MM.1S (cell line): ENCODE results near the gene LGALS8.
A peak's percentile ranks its signal among the peaks of the same experiment; 100 is the strongest.

Experiments
- DNase-seq: peaks from one replicate; pipeline ENCODE4 v3.0.0-alpha.2; 2015
- H2AFZ ChIP-seq: fragments of 300-600 bp; sonication (generic); 2 replicates; pipeline ENCODE4 v1.6.0; 2016; ENCODE audit warnings: antibody characterized with exemption, low read length
- H3F3A ChIP-seq: fragments of 300-600 bp; sonication (generic); 2 replicates; pipeline ENCODE4 v1.6.1; 2016; ENCODE audit warnings: mild to moderate bottlenecking, antibody characterized with exemption, low read length, moderate library complexity, mixed read lengths; ENCODE audit not compliant: insufficient read depth
- H3K27ac ChIP-seq: fragments of 300-600 bp; sonication (generic); 2 replicates; pipeline ENCODE4 v1.5.1; 2016; ENCODE audit warnings: mild to moderate bottlenecking, low read length
- H3K27me3 ChIP-seq: fragments of 300-600 bp; sonication (generic); replicated peaks from 2 replicates; pipeline ENCODE4 v1.6.0; 2016; ENCODE audit warnings: low read length; ENCODE audit not compliant: insufficient read depth
- H3K36me3 ChIP-seq: fragments of 300-600 bp; sonication (generic); replicated peaks from 2 replicates; pipeline ENCODE4 v1.6.1; 2016; ENCODE audit warnings: mild to moderate bottlenecking, low read length, mixed read lengths; ENCODE audit not compliant: insufficient read depth
- H3K4me1 ChIP-seq: fragments of 300-600 bp; sonication (generic); 2 replicates; pipeline ENCODE4 v1.6.1; 2016; ENCODE audit warnings: low read length, mixed read lengths
- H3K4me2 ChIP-seq: fragments of 300-600 bp; sonication (generic); 2 replicates; pipeline ENCODE4 v1.6.0; 2016; ENCODE audit warnings: low read depth, low read length
- H3K4me3 ChIP-seq: fragments of 300-600 bp; sonication (generic); 2 replicates; pipeline ENCODE4 v1.5.1; 2016; ENCODE audit warnings: low read length, mixed read lengths
- H3K79me2 ChIP-seq: fragments of 300-600 bp; sonication (generic); 2 replicates; pipeline ENCODE4 v1.6.1; 2016; ENCODE audit warnings: mixed run types, low read length, mixed read lengths
- H3K9ac ChIP-seq: fragments of 300-600 bp; sonication (generic); 2 replicates; pipeline ENCODE4 v1.6.1; 2016; ENCODE audit warnings: low read length, mixed read lengths
- H3K9me2 ChIP-seq: fragments of 300-600 bp; sonication (generic); replicated peaks from 2 replicates; pipeline ENCODE4 v1.6.1; 2016; ENCODE audit warnings: mild to moderate bottlenecking, low read length, mixed read lengths; ENCODE audit not compliant: insufficient read depth
- H3K9me3 ChIP-seq: fragments of 300-600 bp; sonication (generic); replicated peaks from 2 replicates; pipeline ENCODE4 v1.6.1; 2016; ENCODE audit warnings: mild to moderate bottlenecking, low read length, mixed read lengths; ENCODE audit not compliant: insufficient read depth
- H4K20me1 ChIP-seq: fragments of 300-600 bp; sonication (generic); 2 replicates; pipeline ENCODE4 v1.6.1; 2016; ENCODE audit warnings: mild to moderate bottlenecking, low read length, moderate library complexity, mixed read lengths; ENCODE audit not compliant: insufficient read depth
- EZH2 ChIP-seq: fragments of 300-600 bp; sonication (generic); optimal IDR thresholded peaks from 2 replicates; pipeline ENCODE3; 2017; ENCODE audit warnings: low read depth, mild to moderate bottlenecking, antibody characterized with exemption, low read length, mixed read lengths
- EZH2phosphoT487 ChIP-seq: fragments of 300-600 bp; sonication (generic); IDR thresholded peaks from 2 replicates; pipeline ENCODE4 v1.6.1; 2018; ENCODE audit warnings: antibody characterized with exemption, low read length
- TF ChIP-seq, protein P1 (sequence below): fragments of 300-600 bp; sonication (generic); IDR thresholded peaks from 2 replicates; pipeline ENCODE4 v1.5.1; 2016; ENCODE audit warnings: antibody characterized with exemption, low read length, mixed read lengths

Gene LGALS8

DNA sequence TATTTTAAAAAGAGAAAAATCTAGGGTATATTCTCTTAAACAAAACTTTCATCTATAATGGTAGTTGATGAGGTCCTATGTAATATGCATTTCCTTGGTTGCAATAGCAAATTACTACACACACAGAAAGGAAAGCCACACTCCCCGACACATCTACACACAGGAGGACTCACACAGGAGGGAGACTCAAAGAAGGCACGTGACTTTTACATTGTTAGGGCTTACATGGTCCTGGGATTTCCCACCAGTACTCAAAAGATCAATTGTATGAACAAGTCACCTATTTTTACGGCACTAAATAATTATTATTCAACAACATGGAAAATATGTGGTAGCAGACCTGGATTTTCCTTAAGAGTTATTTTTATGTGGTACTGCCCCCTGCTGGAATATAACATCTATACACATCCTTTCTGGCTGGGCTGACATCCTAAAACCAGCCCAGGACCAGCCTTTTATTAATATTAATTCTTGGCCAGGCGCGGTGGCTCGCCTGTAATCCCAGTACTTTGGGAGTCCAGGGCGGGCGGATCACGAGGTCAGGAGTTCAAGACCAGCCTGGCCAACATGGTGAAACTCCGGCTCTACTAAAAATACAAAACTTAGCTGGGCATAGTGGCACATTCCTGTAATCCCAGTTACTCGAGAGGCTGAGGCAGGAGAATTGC, 33.9 kb upstream of the LGALS8 start:
- no peaks in the 10 kb centered on the region for H3K9me2 ChIP-seq
- no peak overlapping the region for H2AFZ ChIP-seq
- peak; percentile 51 for DNase-seq
- no peaks in the 10 kb centered on the region for H3K36me3 ChIP-seq
- H3K27me3 ChIP-seq = 0 out of 2 replicates have a peak, but pooled peaks cover 9% of the 10 kb centered on the region
- no peak overlapping the region for H3K27ac ChIP-seq
- no peaks in the 10 kb centered on the region for H3F3A ChIP-seq
- H3K9me3 ChIP-seq = no peaks in the 10 kb centered on the region
- no peaks in the 10 kb centered on the region for H3K4me1 ChIP-seq
- H3K9ac ChIP-seq = no peak overlapping the region
- no peak for TF ChIP-seq EZH2
- TF ChIP-seq, protein P1, sequence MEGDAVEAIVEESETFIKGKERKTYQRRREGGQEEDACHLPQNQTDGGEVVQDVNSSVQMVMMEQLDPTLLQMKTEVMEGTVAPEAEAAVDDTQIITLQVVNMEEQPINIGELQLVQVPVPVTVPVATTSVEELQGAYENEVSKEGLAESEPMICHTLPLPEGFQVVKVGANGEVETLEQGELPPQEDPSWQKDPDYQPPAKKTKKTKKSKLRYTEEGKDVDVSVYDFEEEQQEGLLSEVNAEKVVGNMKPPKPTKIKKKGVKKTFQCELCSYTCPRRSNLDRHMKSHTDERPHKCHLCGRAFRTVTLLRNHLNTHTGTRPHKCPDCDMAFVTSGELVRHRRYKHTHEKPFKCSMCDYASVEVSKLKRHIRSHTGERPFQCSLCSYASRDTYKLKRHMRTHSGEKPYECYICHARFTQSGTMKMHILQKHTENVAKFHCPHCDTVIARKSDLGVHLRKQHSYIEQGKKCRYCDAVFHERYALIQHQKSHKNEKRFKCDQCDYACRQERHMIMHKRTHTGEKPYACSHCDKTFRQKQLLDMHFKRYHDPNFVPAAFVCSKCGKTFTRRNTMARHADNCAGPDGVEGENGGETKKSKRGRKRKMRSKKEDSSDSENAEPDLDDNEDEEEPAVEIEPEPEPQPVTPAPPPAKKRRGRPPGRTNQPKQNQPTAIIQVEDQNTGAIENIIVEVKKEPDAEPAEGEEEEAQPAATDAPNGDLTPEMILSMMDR = peak; percentile 58
- no peak for TF ChIP-seq EZH2phosphoT487
- H4K20me1 ChIP-seq = no peaks in the 10 kb centered on the region
- no peak overlapping the region for H3K4me3 ChIP-seq
- no peak overlapping the region for H3K4me2 ChIP-seq
- no peaks in the 10 kb centered on the region for H3K79me2 ChIP-seq

DNA sequence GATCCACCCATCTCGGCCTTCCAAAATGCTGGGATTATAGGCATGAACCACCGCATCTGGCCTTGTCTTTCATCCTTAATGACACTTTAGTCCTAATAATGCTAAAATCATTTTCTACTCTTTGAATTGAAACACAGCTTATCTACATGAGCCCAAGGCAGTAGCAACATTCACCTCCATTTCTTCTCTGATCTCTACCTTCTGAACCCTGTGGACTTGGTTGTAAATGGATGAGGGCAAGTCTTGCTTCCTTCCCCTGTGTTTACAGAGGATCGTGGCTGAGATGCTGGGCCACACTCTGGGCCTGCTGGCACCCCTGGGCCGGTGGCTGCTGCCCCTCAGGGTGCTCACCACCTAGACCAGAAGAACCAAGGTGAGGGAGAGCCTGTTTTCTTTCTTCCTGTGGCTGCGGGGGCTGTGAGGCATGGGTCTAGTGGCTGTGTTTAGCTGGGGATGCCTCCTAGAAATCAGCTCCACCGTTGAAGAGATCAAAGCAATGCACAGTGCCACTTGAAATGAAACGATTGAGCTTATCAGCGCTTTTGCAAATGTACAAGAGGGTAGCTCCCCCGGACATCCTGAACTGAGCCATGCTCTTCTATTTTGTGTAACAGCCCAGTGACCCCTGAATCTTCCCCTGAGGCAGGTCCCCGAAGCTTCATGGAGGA, 32.2 kb upstream of the LGALS8 start:
- DNase-seq = no peak
- Histone ChIP-seq H3K36me3 (no peaks in the 10 kb centered on the region), H3K79me2 (no peaks in the 10 kb centered on the region), H4K20me1 (no peaks in the 10 kb centered on the region), H3K4me1 (no peaks in the 10 kb centered on the region), H3K27ac (no peak overlapping the region), H2AFZ (no peak overlapping the region), H3K9me2 (no peaks in the 10 kb centered on the region), H3K9me3 (no peaks in the 10 kb centered on the region), H3K4me3 (no peak overlapping the region), H3F3A (no peaks in the 10 kb centered on the region), H3K9ac (no peak overlapping the region), H3K4me2 (no peak overlapping the region), H3K27me3 (0 out of 2 replicates have a peak, but pooled peaks cover 9% of the 10 kb centered on the region)
- no peak for TF ChIP-seq EZH2phosphoT487
- TF ChIP-seq, protein P1 = no peak

DNA sequence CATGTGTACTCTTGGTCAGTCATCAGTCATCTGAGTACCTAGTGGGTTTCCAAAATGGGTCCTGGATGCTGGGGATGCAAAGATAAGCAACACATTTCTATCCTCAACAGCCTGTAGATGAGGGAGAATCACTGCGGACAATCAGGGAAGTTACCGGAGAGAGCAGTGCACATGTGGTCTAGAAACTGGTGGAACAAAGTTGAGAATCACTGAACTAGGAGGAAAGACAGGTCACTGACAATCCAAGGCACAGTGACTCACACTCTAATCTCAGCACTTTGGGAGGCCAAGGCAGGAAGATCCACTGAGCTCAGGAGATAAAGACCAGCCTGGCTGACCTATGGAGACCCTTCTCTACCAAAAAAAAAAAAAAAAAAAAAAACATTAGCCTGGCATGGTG, 31.4 kb upstream of the LGALS8 start:
- Histone ChIP-seq H3K27me3 (0 out of 2 replicates have a peak, but pooled peaks cover 9% of the 10 kb centered on the region), H3K9ac (no peak overlapping the region), H3K4me2 (no peak overlapping the region), H3K4me3 (no peak overlapping the region), H3K27ac (no peak overlapping the region), H3K79me2 (no peaks in the 10 kb centered on the region), H4K20me1 (no peaks in the 10 kb centered on the region), H3K4me1 (no peaks in the 10 kb centered on the region), H2AFZ (no peak overlapping the region), H3K36me3 (no peaks in the 10 kb centered on the region), H3F3A (no peaks in the 10 kb centered on the region), H3K9me2 (no peaks in the 10 kb centered on the region), H3K9me3 (no peaks in the 10 kb centered on the region)
- TF ChIP-seq EZH2 (no peak), EZH2phosphoT487 (no peak)
- TF ChIP-seq, protein P1 = no peak
- DNase-seq = no peak
